ENCODE results near the gene WHRN.

The WHRN gene

GRCh38 chr9:114478459-114478858, 26.8 kb downstream of the WHRN start:
- TF ChIP-seq SP1 (IDR thresholded peaks at IDR 0.05) (no peak), HDGF (IDR thresholded peaks at IDR 0.05; ENCODE audit: borderline replicate concordance) (no peak), LEF1 (IDR thresholded peaks at IDR 0.05; ENCODE audit: borderline replicate concordance) (no peak), TARDBP (IDR thresholded peaks at IDR 0.05) (no peak), CTBP1 (IDR thresholded peaks at IDR 0.05; ENCODE audit: borderline replicate concordance) (no peak), FOXM1 (IDR thresholded peaks at IDR 0.05; ENCODE audit: borderline replicate concordance) (no peak), ZNF384 (IDR thresholded peaks at IDR 0.05) (no peak), BHLHE40 (IDR thresholded peaks at IDR 0.05; ENCODE audit: borderline replicate concordance) (no peak), FOXK2 (IDR thresholded peaks at IDR 0.05) (no peak)
- TF ChIP-seq, protein P1, sequence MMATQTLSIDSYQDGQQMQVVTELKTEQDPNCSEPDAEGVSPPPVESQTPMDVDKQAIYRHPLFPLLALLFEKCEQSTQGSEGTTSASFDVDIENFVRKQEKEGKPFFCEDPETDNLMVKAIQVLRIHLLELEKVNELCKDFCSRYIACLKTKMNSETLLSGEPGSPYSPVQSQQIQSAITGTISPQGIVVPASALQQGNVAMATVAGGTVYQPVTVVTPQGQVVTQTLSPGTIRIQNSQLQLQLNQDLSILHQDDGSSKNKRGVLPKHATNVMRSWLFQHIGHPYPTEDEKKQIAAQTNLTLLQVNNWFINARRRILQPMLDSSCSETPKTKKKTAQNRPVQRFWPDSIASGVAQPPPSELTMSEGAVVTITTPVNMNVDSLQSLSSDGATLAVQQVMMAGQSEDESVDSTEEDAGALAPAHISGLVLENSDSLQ (IDR thresholded peaks at IDR 0.05): no peak
- DNase-seq (ENCODE audit: extremely low spot score): no peak
- ChIA-PET CTCF (no interaction called here), POLR2A (no interaction called here)

DNA sequence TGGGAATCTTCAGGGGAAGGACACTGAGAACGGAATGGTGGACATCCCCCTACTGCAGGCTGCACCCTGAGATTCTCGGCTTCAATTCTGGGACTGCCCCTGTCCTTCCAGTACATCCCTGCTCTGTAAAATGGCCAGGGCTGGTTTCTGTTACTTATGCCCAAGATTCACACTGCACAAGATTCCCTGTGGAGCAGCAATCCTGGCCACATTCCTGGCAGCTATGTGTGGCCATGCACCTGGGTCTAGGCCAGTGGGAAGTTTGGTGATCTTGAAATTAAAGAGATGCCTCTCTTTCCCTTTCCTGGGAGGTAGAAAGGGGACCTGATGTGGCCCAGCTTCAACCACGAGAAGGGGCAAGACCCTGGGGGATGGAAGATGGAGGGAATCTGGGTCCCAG, 27.6 kb downstream of the WHRN start:
- DNase-seq (ENCODE audit: extremely low spot score): no peak
- ChIA-PET CTCF (interaction anchor here (1.2 kb wide), 1 partner anchor 9 kb away, joined by 4 read pairs; no protein-coding TSS in a partner anchor), POLR2A (no interaction called here)

DNA sequence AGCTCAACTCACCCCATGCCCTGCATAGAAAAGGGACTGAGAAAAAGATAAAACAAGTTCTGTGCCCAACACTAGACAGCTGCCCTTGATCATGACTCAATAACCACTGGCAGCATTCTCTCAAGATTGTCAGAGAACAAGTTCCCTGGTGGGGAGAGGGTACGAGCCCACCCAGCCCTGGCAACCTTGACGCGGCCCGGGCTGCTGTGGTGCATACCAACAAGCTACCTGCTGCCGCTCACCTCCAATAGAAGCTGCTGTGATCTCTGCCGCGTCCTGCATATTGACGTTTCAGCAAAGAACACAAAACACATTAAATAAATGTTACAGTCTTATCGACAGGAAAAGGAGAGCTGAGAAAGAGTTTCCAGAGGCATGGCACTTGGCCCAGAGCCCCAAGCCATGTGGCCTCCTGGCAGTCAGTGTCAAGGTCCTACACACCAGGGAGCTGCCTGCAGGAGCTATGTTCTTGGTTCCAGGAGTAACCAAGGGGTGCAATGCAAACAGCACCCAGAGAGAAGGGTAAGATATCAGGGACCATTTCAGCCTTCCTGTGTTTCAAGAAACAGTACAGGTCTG, 28.3 kb downstream of the WHRN start:
- POLR2A ChIA-PET: no interaction called here
- DNase-seq (ENCODE audit: extremely low spot score): no peak
- CTCF ChIA-PET: interaction anchor here (1.2 kb wide), 1 partner anchor 10 kb away, joined by 4 read pairs; no protein-coding TSS in a partner anchor
- no peak for TF ChIP-seq L3MBTL2 (conservative IDR thresholded peaks at IDR 0.05)
- TF ChIP-seq CTBP1 (IDR thresholded peaks at IDR 0.05; ENCODE audit: borderline replicate concordance): no peak
- no peak for TF ChIP-seq HDGF (IDR thresholded peaks at IDR 0.05; ENCODE audit: borderline replicate concordance)
- TF ChIP-seq SP1 (IDR thresholded peaks at IDR 0.05): no peak
- no peak for TF ChIP-seq ELF4 (IDR thresholded peaks at IDR 0.05)
- TF ChIP-seq SUZ12 (IDR thresholded peaks at IDR 0.05): no peak
- no peak for TF ChIP-seq ZNF384 (IDR thresholded peaks at IDR 0.05)
- TF ChIP-seq, protein P1 (IDR thresholded peaks at IDR 0.05): no peak
- no peak for TF ChIP-seq LEF1 (IDR thresholded peaks at IDR 0.05; ENCODE audit: borderline replicate concordance)
- no peak for TF ChIP-seq ARNT (IDR thresholded peaks at IDR 0.05)
- TF ChIP-seq TARDBP (IDR thresholded peaks at IDR 0.05): no peak
- TF ChIP-seq FOXM1 (IDR thresholded peaks at IDR 0.05; ENCODE audit: borderline replicate concordance): no peak
- TF ChIP-seq FOXA1 (IDR thresholded peaks at IDR 0.05): no peak
- no peak for TF ChIP-seq FOXK2 (IDR thresholded peaks at IDR 0.05)

More for the DNA sequence above, 27.6 kb downstream of the WHRN start:
- TF ChIP-seq SUZ12 (IDR thresholded peaks at IDR 0.05): no peak
- no peak for TF ChIP-seq TARDBP (IDR thresholded peaks at IDR 0.05)
- no peak for TF ChIP-seq L3MBTL2 (conservative IDR thresholded peaks at IDR 0.05)
- TF ChIP-seq CTBP1 (IDR thresholded peaks at IDR 0.05; ENCODE audit: borderline replicate concordance): no peak
- TF ChIP-seq ELF4 (IDR thresholded peaks at IDR 0.05): no peak
- TF ChIP-seq FOXM1 (IDR thresholded peaks at IDR 0.05; ENCODE audit: borderline replicate concordance): no peak
- TF ChIP-seq BHLHE40 (IDR thresholded peaks at IDR 0.05; ENCODE audit: borderline replicate concordance): no peak
- no peak for TF ChIP-seq NFRKB (IDR thresholded peaks at IDR 0.05)
- no peak for TF ChIP-seq FOXA1 (IDR thresholded peaks at IDR 0.05)
- TF ChIP-seq FOXK2 (IDR thresholded peaks at IDR 0.05): no peak
- TF ChIP-seq LEF1 (IDR thresholded peaks at IDR 0.05; ENCODE audit: borderline replicate concordance): no peak
- TF ChIP-seq ZNF384 (IDR thresholded peaks at IDR 0.05): no peak
- TF ChIP-seq SP1 (IDR thresholded peaks at IDR 0.05): no peak
- no peak for TF ChIP-seq HDGF (IDR thresholded peaks at IDR 0.05; ENCODE audit: borderline replicate concordance)
- TF ChIP-seq, protein P1 (IDR thresholded peaks at IDR 0.05): no peak
- TF ChIP-seq ARNT (IDR thresholded peaks at IDR 0.05): no peak

DNA sequence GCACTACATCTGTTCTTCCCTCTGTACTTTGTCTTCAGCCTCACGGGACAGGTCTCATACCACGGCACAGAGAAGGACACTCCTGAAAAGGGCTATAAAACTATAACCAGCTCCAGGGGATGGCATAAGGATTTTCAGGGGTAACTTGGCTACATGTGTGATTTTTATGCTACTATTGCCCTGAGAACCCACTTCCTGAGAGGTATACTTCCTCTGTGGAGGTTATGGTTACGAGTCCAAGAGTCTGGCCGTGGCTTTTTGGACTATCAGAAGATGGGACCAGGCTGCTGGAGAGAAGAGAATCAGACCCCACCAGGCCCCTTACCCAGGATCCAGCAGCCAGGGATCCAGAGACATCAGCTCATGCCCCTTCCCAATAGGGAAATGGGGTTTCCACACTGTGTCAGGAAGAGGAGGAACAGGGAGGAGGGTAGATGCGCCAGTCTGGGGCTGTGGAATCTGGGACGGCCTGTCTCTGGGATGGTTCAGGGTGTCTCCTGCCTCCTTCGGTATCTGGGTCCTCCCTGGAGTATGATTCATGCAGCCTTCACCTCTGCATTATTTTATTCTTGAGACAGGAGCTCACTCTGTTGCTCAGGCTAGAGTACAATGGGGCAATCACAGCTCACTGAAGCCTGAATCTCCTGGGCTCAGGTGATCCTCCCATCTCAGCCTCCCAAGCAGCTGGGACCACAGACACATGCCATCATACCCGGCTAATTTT, 29.7 kb downstream of the WHRN start:
- POLR2A ChIA-PET: no interaction called here
- DNase-seq (ENCODE audit: extremely low spot score): no peak
- CTCF ChIA-PET: no interaction called here
- no peak for TF ChIP-seq HDGF (IDR thresholded peaks at IDR 0.05; ENCODE audit: borderline replicate concordance)
- no peak for TF ChIP-seq SUZ12 (IDR thresholded peaks at IDR 0.05)
- no peak for TF ChIP-seq FOXM1 (IDR thresholded peaks at IDR 0.05; ENCODE audit: borderline replicate concordance)
- TF ChIP-seq LEF1 (IDR thresholded peaks at IDR 0.05; ENCODE audit: borderline replicate concordance): no peak
- no peak for TF ChIP-seq ARNT (IDR thresholded peaks at IDR 0.05)
- no peak for TF ChIP-seq NFRKB (IDR thresholded peaks at IDR 0.05)
- TF ChIP-seq CTBP1 (IDR thresholded peaks at IDR 0.05; ENCODE audit: borderline replicate concordance): no peak
- TF ChIP-seq ELF4 (IDR thresholded peaks at IDR 0.05): no peak
- no peak for TF ChIP-seq L3MBTL2 (conservative IDR thresholded peaks at IDR 0.05)
- no peak for TF ChIP-seq ZNF384 (IDR thresholded peaks at IDR 0.05)
- no peak for TF ChIP-seq TARDBP (IDR thresholded peaks at IDR 0.05)
- no peak for TF ChIP-seq BHLHE40 (IDR thresholded peaks at IDR 0.05; ENCODE audit: borderline replicate concordance)

GRCh38 chr9:114474425-114474824, 30.8 kb downstream of the WHRN start:
- ChIA-PET CTCF (interaction anchor here (1.2 kb wide), 1 partner anchor 13 kb away, joined by 3 read pairs; no protein-coding TSS in a partner anchor), POLR2A (no interaction called here)
- TF ChIP-seq, protein P1 (IDR thresholded peaks at IDR 0.05): no peak
- TF ChIP-seq FOXM1 (IDR thresholded peaks at IDR 0.05; ENCODE audit: borderline replicate concordance) (no peak), HDGF (IDR thresholded peaks at IDR 0.05; ENCODE audit: borderline replicate concordance) (no peak), ZNF384 (IDR thresholded peaks at IDR 0.05) (no peak), CTBP1 (IDR thresholded peaks at IDR 0.05; ENCODE audit: borderline replicate concordance) (no peak), SP1 (IDR thresholded peaks at IDR 0.05) (no peak), FOXA1 (IDR thresholded peaks at IDR 0.05) (no peak), L3MBTL2 (conservative IDR thresholded peaks at IDR 0.05) (no peak), LEF1 (IDR thresholded peaks at IDR 0.05; ENCODE audit: borderline replicate concordance) (no peak), ELF4 (IDR thresholded peaks at IDR 0.05) (no peak), BHLHE40 (IDR thresholded peaks at IDR 0.05; ENCODE audit: borderline replicate concordance) (no peak), FOXK2 (IDR thresholded peaks at IDR 0.05) (no peak), ARNT (IDR thresholded peaks at IDR 0.05) (no peak), NFRKB (IDR thresholded peaks at IDR 0.05) (no peak), TARDBP (IDR thresholded peaks at IDR 0.05) (no peak), SUZ12 (IDR thresholded peaks at IDR 0.05) (no peak)
- DNase-seq (ENCODE audit: extremely low spot score): no peak

All from HEK293T (cell line).